ENCODE results near the gene TRIM58. TPM values are rescaled to one million over a fixed set of nuclear protein-coding genes. Genes with fewer than 3 reads are reported as not detected.

The TRIM58 gene
- polyA plus RNA-seq, 3 donors, result 0.43 to 0.83 (median 0.68) TPM

DNA sequence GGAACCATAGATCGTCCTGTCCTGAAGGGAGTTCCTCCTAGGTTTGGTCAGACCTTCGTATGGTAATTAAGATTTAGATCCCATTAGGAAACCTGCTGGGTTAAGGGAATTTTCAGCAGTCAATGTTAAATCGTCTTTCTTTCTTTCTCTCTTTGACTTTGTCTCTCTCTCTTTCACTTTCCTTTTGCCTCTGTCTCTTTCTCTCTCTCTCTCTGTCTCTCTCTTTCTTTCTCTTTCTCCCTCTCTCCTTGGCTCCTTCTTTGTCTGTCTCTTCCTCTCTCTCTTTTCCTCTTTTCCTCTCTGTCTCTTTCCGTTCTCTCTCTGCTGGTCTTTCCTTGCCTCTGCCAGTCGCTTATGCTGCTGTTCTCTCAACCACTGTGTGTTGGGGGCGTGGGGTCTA, 47.1 kb downstream of the TRIM58 start:
- H3K36me3 Mint-ChIP-seq, result no peaks in the 10 kb centered on the region
- peaks cover 0 to 3% (median 2%) of the 10 kb centered on the region in 3 donors for H3K27me3 Mint-ChIP-seq (ENCODE audit: low read depth in 3 of 3)
- no peaks in the 10 kb centered on the region for H3K36me3 ChIP-seq (replicated peaks in 1 of 2; ENCODE audit: control insufficient read depth in 1 of 2, insufficient read depth in 2 of 2, low read length in 2 of 2)
- no peaks in the 10 kb centered on the region for H3K9me3 ChIP-seq (replicated peaks in 1 of 2; ENCODE audit: control insufficient read depth in 1 of 2, insufficient read depth in 1 of 2, low read length in 2 of 2)
- no peaks in the 10 kb centered on the region for H3K79me2 ChIP-seq (ENCODE audit: insufficient read depth, low read length)
- intact Hi-C loops (cut with micrococcal nuclease), result no loop called here
- TF ChIP-seq, protein P1, sequence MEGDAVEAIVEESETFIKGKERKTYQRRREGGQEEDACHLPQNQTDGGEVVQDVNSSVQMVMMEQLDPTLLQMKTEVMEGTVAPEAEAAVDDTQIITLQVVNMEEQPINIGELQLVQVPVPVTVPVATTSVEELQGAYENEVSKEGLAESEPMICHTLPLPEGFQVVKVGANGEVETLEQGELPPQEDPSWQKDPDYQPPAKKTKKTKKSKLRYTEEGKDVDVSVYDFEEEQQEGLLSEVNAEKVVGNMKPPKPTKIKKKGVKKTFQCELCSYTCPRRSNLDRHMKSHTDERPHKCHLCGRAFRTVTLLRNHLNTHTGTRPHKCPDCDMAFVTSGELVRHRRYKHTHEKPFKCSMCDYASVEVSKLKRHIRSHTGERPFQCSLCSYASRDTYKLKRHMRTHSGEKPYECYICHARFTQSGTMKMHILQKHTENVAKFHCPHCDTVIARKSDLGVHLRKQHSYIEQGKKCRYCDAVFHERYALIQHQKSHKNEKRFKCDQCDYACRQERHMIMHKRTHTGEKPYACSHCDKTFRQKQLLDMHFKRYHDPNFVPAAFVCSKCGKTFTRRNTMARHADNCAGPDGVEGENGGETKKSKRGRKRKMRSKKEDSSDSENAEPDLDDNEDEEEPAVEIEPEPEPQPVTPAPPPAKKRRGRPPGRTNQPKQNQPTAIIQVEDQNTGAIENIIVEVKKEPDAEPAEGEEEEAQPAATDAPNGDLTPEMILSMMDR (IDR thresholded peaks at IDR 0.05), result no peak
- H3K27ac Mint-ChIP-seq, result no peak overlapping the region
- no peak overlapping the region for H3K27ac ChIP-seq (ENCODE audit: low read depth in 1 of 2, low read length in 2 of 2)
- no peaks in the 10 kb centered on the region for H3K27me3 ChIP-seq (ENCODE audit: control insufficient read depth in 2 of 2, insufficient read depth in 2 of 2, low read length in 2 of 2)
- no peak for DNase-seq
- no peaks in the 10 kb centered on the region for H4K20me1 ChIP-seq (ENCODE audit: insufficient read depth, low read length)
- no peak overlapping the region for H2AFZ ChIP-seq (ENCODE audit: insufficient read depth, low read depth, low read length, poor library complexity, severe bottlenecking)
- H3K4me3 Mint-ChIP-seq, result no peak overlapping the region
- peaks cover 27% of the 10 kb centered on the region for H3K4me1 Mint-ChIP-seq
- no peak overlapping the region for H3K9ac ChIP-seq (ENCODE audit: insufficient read depth, low read length, poor library complexity, severe bottlenecking)
- H3K4me2 ChIP-seq (replicated peaks; ENCODE audit: extremely low read depth, low read length, poor library complexity, severe bottlenecking), result no peak overlapping the region
- H3K9me3 Mint-ChIP-seq, result peaks cover 3 to 27% (median 8%) of the 10 kb centered on the region in 7 donors
- no peak overlapping the region for H3K4me3 ChIP-seq (replicated peaks in 1 of 3; ENCODE audit: low read depth in 2 of 3, low read length in 3 of 3)
- WGBS (ENCODE audit: insufficient coverage), result 90% methylated on average over 2 of the region's 6 CpGs
- peaks cover 0 to 4% of the 10 kb centered on the region in 2 donors for H3K4me1 ChIP-seq (ENCODE audit: control insufficient read depth in 1 of 2, insufficient read depth in 2 of 2, low read length in 2 of 2)

GRCh38 chr1:247905181-247905580, 48.2 kb downstream of the TRIM58 start:
- DNase-seq, result no peak
- H3K27me3 Mint-ChIP-seq (ENCODE audit: low read depth in 3 of 3), result peaks cover 0 to 3% (median 2%) of the 10 kb centered on the region in 3 donors
- TF ChIP-seq, protein P1 (IDR thresholded peaks at IDR 0.05), result no peak
- Histone ChIP-seq H4K20me1 (ENCODE audit: insufficient read depth, low read length) (no peaks in the 10 kb centered on the region), H3K4me1 (ENCODE audit: control insufficient read depth in 1 of 2, insufficient read depth in 2 of 2, low read length in 2 of 2) (peaks cover 0 to 4% of the 10 kb centered on the region in 2 donors), H3K9me3 (replicated peaks in 1 of 2; ENCODE audit: control insufficient read depth in 1 of 2, insufficient read depth in 1 of 2, low read length in 2 of 2) (no peaks in the 10 kb centered on the region), H3K79me2 (ENCODE audit: insufficient read depth, low read length) (no peaks in the 10 kb centered on the region), H2AFZ (ENCODE audit: insufficient read depth, low read depth, low read length, poor library complexity, severe bottlenecking) (no peak overlapping the region), H3K27ac (ENCODE audit: low read depth in 1 of 2, low read length in 2 of 2) (no peak overlapping the region), H3K36me3 (replicated peaks in 1 of 2; ENCODE audit: control insufficient read depth in 1 of 2, insufficient read depth in 2 of 2, low read length in 2 of 2) (no peaks in the 10 kb centered on the region), H3K9ac (ENCODE audit: insufficient read depth, low read length, poor library complexity, severe bottlenecking) (no peak overlapping the region), H3K4me2 (replicated peaks; ENCODE audit: extremely low read depth, low read length, poor library complexity, severe bottlenecking) (no peak overlapping the region), H3K27me3 (ENCODE audit: control insufficient read depth in 2 of 2, insufficient read depth in 2 of 2, low read length in 2 of 2) (no peaks in the 10 kb centered on the region), H3K4me3 (replicated peaks in 1 of 3; ENCODE audit: low read depth in 2 of 3, low read length in 3 of 3) (no peak overlapping the region)
- intact Hi-C loops (cut with micrococcal nuclease), result no loop called here
- peaks cover 3 to 23% (median 8%) of the 10 kb centered on the region in 7 donors for H3K9me3 Mint-ChIP-seq
- 75% methylated on average over 8 of the region's 13 CpGs for WGBS (ENCODE audit: insufficient coverage)
- no peak overlapping the region for H3K27ac Mint-ChIP-seq
- no peaks in the 10 kb centered on the region for H3K36me3 Mint-ChIP-seq
- peaks cover 27% of the 10 kb centered on the region for H3K4me1 Mint-ChIP-seq
- H3K4me3 Mint-ChIP-seq, result peak overlapping the region; percentile 64 to 82

All from CD14-positive monocyte (primary cell).